Panc1 (cell line): ENCODE measurements around the gene ATP1B3.

Source experiments
- CTCF ChIP-seq: fragments of 450-650 bp; IDR thresholded peaks from 2 replicates; pipeline ENCODE4 v1.5.1; 2017; ENCODE audit warnings: mild to moderate bottlenecking
- POLR2AphosphoS5 ChIP-seq: IDR thresholded peaks from 2 replicates; pipeline ENCODE4 v1.6.1; 2012; ENCODE audit warnings: mild to moderate bottlenecking, low read depth, low read length, moderate library complexity

DNA sequence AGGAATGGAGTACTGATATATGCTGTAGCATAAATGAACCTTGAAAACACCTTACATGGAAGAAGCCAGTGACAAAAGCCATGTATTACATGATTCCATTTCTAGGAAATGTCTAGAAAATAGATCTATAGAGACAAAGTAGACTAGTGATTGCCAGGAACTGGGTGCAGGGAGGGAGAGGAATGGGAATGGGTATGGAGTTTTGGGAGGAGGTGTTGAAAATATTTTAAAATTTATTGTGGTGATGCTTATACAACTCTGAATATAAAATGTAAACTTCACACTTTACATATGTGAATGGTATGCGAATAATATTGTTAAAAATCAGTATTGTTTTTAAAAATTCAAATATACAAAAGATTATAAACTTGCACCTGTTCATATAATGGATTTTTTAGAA lies 22.5 kb downstream of the ATP1B3 start:
- TF ChIP-seq CTCF (no peak), POLR2AphosphoS5 (no peak)
